Measurements from ENCODE around the gene CRYBG1.

CRYBG1 gene

DNA sequence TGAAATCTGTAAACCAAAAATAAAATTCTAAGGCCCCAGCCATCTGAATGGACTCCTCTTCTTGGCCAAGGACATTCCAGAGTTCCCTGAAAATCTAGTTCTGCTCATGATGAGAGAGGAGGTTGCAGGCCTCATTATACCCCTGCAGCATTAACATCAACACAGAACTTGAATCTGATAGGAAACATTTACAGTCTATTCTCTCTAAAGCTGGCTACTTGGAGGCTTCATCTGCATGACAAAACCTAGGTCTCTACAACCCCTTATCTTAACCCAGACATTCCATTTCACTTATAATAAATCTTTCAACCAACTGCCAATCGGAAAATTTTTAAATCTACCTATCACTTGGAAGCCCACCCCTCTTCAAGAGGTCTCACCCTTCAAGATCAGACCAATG lies 253.1 kb downstream of the CRYBG1 start:
- DNase-seq = no peak

DNA sequence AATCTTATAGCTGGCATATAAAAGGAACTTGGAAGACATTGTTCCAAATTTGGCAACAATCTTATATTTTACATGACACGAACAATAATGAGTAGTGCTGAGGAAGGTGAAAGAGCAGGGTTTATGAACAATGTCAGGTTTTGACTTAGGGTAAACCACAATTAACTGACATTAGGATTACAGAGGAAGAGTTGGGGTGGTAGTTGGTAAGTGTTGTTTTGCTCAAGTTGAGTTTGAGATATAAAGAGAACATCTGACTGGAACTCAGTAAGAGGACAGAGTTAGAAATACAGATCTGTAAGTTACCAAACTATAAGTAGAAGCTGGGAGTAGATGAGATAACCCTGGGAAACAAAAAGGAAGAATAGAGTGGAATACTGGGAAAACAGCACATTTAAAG lies 253.6 kb downstream of the CRYBG1 start:
- no peak for DNase-seq

DNA sequence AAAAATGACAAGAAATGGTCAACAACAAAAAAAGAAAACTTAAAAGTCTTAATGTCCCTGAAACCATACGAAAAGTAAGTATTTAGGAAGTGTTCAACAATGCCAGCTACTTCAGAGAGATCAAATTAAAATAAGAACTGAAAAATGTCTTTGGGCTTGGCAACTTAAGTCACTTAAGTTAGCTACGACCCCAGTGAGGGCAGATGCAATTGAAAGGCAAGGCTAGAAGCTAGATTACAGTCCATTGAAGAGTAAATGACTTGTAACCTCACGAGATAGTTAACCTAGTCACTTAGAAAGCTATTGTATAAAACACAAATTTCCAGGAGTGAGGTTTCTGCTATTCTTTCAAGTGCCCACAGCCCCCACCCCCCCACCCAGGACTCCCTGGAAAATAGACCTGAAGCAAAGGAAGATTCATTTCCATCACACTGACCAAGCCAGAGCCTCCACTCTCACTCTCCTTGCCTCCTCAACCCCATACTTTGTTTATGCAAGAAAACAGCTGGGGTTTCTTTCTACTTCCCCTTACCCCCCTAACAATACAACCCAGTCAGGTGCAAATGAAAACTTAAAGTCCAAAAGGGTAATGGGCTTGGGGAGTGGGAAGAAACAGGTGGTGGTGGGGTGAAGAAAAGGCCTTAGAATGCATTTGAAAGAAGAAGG lies 254.2 kb downstream of the CRYBG1 start:
- no peak for DNase-seq

GRCh38 chr6:106617302-106617701 lies 256.8 kb downstream of the CRYBG1 start:
- no peak for DNase-seq

GRCh38 chr6:106617857-106618256 lies 257.3 kb downstream of the CRYBG1 start:
- DNase-seq = no peak

GRCh38 chr6:106618324-106618723 lies 257.8 kb downstream of the CRYBG1 start:
- no peak for DNase-seq

DNA sequence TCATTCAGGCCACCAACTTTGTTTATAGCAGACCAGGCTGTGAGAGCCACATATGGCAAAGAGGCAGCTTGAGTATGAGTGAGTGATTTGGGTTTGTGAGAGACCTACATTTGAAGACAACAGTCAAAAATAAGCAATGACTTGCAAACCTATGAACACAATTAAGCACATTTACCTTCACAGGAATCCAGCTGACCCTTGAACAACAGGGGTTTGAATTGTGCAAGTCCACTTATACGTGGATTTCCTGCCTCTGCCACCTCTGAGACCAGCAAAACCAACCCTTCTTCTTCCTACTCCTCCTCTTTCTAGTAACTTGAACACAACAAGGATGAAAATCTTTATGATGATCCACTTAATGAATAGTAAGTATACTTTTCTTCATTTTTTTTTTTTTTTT lies 258.7 kb downstream of the CRYBG1 start:
- DNase-seq = no peak

DNA sequence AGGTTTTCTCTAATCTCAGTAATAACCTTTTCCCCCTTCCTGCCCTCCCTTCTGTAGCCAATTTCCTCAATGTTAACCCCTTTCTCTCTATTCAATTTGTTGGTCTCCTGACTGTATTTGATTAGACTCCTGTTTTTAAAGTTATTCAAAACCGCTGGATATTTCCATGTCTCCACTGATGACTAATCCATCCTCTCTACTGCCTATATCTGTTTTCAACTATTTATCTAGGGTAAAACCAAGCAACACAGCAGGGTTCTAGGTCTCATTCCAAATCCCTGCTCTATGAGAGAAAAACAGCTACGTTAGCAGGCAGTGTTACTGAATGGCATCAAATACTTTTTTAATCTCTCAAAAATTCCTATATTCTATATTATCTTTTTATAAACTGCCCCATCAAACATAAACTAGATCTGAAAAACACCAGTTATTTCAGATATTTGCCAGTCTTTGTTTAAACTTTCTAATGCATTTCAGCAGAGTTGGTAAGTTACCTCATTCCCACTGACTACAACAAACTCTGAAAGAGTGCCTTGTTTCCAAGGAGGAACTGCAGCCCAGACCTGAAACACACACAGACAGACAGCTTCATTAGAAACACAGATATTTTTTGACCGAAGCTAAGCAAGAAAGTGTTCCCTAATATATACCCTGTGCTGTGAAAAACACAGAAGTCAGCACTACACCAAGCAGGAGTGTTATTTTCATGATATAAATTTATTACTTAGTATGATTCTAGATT lies 260.6 kb downstream of the CRYBG1 start:
- no peak for DNase-seq
